Limb (tissue), 2 donors: ENCODE results near the gene FAM219A.
A peak's percentile ranks its signal among the peaks of the same experiment; 100 is the strongest.
"Not testable (repeated sequence)": the region's sequence is repeated elsewhere in the genome, so short reads cannot be mapped to it uniquely, and the experiment has no call there.

Experiments used
- DNase-seq, 2 donors: peaks; one replicate each; pipeline ENCODE4 v3.0.0-alpha.2; 2016; ENCODE audit errors: extremely low spot score in 2 of 2

FAM219A gene

DNA sequence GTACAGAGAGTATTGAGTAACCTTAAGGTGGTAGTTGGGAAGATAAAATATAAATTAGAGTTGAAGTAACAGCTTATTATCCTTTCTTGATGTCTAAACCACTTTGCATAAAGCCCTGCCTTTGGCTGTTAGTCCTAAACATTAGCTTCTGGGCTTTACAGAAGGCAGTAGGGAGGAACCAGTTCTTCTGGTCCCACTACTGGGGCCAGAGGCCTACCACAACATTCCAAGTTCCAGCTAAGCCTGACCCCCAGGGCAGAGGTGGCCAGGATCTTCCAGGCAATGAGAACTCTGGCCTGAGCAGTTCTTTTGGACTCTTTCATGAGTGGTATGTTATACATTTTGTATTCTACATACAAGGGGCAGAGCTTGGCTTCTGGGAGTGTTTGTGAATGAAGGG, 26.3 kb upstream of the FAM219A start:
- no peak for DNase-seq

DNA sequence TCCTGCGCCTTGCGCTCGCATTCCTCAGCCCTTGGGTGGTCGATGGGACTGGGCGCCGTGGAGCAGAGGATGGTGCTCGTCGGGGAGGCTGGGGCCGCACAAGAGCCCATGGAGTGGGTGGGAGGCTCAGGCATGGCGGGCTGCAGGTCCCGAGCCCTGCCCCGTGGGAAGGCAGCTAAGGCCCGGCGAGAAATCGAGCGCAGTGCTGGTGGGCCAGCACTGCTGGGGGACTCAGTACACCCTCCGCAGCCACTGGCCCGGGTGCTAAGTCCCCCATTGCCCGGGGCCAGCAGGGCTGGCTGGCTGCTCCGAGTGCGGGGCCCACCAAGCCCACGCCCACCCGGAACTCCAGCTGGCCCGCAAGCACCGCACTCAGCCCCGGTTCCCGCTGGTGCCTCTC, 24.4 kb upstream of the FAM219A start:
- not testable (repeated sequence) for DNase-seq

DNA sequence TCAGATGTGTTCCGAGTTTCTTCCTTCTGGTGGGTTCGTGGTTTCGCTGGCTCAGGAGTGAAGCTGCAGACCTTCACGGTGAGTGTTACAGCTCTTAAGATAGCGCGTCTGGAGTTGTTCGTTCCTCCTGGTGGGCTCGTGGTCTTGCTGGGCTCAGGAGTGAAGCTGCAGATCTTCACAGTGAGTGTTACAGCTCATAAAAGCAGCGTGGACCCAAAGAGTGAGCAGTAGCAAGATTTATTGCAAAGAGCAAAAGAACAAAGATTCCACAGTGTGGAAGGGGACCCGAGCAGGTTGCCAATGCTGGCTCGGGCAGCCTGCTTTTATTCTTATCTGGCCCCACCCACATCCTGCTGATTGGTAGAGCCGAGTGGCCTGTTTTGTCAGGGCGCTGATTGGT, 23.2 kb upstream of the FAM219A start:
- DNase-seq, result not testable (repeated sequence)

DNA sequence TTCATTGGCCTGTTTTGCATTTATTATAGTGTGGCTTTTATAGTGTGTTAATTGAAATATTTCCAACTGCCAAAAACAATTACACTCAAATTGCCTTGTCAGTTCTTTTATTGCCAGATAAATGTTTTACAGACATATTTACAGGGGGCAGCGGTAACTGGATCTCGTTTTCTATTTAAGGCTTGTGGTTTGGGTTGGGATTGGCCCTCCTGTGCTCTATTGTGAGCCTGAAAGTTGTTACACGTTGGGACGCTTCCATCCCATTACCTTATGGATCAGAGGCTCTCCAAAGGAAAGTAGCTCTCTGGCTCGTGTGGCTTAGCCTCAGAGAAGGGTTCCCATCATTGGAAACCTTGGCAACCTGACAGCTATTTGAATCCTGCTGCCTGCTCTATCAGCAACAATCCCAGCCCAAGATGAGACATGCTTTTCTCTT, 21.1 kb upstream of the FAM219A start:
- no peak for DNase-seq

DNA sequence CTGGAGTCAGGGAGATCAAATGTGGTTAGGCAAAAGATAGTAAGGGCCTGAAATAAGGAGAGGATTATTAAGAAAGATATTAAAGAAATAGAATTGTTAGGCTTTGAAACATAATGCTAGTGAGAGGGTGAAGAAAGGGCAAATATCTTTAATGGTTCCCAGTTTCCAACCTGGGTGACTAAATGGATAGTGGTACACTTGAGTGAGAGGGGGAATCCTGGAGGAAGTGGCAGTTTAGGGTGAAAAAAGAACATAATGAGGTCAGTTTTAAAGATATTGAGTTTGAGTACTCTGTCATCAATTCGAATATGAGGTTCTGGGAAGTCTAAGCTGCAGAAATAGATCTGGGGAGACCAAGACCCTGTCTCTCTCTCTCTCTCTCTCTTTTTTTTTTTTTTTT, 19.2 kb upstream of the FAM219A start:
- DNase-seq, result no peak

DNA sequence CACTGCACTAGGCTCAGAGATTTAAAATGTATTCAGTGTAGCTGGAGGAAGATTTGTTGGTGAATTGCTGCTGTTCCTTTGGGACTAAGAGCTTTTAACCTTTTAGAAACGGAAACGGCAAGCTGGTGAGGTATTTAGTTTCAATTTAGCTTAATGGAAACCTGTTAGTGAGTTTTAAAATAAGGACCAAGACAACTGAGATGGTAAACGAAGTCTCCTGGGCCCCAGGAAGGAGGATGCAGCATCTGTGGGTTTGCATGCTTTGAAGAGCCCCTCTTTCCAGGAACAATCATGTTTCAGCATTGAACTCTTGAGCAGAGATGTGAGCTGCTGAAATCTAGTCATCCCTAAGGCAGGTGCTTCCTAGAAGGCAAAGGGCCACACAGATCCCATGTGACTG, 16.7 kb upstream of the FAM219A start:
- no peak for DNase-seq

DNA sequence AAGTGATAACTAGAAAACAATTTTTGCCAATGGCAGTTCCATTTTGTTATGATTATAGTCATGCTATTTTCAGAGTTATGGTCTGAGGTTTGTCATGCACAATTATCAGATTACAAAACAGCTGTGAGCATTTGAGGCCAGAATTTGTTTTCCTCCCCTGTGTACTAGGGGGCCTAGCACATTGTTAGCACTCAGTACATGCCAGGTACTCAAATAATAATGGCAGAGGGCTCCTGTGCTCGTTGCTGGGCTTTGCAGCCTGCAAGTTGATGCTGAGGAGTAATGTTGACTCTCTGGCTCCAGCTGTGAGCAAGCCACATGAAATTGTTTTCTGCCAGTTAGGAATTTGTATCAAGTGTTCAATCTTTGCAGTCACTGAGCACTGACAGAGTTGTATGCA, 7.1 kb upstream of the FAM219A start:
- DNase-seq, result no peak

DNA sequence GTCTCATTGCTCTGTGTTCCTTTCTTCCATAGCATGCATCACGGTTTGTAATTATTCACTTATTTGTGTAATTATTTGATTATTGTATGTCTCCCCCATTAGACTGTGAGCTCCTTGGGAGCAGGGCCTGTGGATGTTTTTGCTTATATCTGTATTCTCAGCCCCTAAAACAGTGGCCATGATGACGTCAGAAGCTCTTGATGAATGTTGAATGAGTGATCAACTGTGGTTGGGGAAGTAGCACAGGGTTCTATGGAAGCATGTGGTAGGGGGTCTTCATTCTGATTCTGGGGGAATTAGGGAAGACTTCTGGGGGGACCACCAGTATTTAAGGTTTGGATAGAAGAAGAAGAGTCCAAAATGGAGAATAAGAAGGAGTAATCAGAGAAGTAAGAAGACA, 6.2 kb upstream of the FAM219A start:
- no peak for DNase-seq

DNA sequence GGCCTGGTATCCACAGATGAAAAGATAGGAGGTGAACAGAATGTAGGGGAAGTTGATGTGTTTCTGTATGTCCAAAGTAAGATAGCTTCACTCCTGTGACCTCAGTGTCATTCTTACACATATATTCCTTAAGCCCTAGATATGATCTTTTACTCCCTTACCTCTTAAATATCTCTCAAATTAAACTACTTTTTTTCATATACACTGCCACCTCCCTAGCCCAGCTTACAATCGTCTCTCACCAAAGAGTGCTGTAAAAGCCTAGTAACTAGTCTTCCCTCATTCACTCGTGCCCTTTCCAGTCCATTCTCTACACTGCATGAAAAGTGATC, 5.5 kb upstream of the FAM219A start:
- DNase-seq, result no peak

DNA sequence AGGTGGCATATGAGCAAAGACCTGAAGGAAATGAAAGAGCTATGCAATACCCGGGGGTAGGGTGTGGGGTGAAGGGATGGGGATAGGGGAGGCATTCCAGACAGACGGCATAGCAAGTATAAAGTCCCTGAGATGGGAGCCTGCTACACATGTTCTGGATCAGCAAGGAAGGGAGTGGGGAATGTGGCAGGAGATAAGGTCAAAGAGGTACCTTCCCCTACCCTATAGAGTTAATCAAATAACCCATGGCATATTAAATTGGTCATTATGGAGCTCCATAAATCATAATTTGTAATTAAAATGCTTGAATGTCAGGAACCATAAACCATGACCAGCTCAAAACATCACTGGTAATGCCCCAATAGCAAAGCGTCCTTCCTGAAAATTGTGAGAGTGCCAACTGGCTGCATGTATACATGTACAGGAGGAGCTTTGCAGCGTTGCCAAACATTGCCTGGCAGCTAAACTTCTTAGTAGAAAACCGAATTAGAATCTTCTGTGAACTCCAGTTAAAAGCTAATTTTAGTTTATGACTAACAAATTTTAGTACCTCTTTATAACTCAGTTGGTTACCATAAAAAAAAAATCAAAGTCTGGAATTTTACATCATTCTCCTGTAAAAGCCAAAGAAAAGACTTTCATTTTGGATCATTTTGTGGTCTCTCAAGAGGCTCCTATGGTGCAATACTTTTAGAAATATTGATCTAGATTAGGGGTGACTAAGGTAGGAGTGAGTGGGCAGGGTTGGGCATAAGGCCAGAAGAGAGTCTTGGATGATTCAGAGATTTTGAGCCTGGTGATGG, 4.9 kb upstream of the FAM219A start:
- DNase-seq, result no peak

DNA sequence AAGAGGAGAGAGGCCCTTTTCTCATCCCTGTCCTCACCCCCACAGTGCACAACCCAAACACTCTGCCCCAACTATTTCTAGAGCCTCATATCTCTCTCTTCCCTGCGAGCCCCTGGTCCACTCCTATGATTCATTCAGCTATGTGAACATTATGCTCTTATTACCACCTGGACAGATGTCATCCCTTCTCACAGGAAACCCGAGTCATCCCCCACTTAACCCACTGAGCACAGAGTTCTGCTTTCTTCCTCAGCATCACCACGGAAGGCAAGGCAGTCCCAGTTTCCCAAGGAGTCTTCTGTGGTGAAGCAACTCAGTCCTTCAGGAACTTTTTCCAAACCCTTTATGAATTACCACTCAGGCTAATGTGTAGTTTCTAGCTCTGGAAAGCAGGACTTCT, 1.6 kb upstream of the FAM219A start:
- no peak for DNase-seq

DNA sequence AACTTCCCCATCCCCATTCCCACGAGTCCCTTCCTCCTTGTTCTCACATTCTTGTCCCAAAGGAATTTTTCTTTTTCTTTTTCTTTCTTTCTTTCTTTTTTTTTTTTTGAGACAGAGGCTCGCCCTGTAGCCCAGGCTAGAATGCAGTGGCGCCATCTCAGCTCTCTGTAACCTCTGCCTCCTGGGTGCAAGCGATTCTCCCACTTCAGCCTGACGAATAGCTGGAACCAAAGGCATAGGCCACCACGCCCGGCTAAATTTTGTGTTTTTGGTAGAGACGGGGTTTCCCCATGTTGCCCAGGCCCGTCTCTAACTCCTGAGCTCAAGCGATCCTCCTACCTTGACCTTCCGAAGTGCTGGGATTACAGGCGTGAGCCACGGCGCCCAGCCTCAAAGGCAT, 986 bp upstream of the FAM219A start:
- DNase-seq, result no peak

DNA sequence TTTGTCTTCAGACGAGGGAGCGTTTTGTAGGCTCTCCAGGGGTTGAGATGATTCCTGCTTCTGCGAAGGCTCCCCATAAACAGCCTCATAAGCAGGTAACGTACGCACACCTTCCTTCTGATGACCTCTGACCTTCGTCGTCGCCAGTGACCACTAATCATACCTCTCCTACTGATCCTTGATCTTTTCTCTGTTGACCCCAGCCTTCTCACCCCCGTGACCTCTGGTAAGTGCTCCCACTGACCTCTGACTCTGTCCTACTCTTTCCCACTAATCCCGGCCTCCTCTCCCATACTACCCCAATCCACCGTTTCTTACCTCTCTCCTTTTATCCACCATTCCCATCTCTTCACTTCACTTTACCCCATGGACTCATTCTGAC, 580 bp upstream of the FAM219A start:
- no peak for DNase-seq

DNA sequence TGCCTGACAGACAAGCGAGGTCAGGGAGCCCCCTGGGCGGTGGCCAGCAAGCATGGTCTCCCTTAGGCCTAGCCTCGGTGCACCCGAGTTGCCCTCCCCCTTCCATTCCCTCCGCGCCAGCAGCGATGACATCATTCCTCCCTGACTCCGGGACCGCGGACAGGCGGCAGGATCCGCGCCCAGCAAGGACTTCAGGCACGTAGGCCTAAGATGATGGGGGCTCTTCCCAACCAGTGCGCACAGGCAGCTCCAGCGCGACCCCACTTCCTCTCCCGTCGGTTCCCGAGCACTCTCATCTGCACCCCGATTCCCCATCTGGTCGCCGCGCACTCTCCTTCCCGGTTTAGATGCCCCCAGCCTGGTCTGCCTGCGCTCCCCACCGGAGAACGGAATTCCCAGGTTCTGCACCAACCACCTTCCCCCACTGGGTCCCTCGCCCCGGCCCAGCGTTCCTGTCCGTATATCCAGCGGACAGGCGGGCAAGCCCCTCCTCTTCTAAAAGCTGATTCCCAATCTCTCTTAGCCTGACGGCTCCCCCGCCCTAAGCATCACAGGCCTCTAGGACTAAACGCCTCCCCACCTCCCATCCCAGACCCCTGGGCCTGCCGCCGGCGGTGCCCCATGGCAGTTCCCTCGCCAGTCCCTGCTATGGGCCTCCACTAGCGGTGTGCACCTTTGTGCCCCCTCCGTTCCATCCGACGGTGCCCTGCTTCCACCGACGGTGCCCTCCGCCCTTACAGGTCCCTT, 931 bp downstream of the FAM219A start:
- peak in 1 of 2 donors; percentile 70 for DNase-seq

DNA sequence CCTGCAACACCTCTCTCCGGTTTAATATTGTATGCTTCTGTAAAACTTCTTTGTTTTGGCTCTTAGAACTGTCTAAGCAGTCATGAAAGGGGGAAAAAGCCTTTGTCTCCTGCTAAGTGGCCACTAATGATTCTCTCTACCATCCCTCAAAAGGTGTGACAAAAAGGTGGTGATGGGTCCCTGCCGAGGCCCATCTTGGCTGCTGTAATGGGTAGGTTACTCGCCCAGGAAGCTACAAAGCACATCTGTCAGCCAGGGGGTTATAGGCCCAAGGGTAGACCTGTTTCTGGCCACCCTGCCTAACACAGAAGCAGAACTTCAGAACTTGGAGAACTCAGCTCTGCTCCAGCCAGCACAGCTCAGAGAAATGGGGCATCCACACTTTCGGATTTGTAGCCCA, 1.6 kb downstream of the FAM219A start:
- DNase-seq, result no peak

DNA sequence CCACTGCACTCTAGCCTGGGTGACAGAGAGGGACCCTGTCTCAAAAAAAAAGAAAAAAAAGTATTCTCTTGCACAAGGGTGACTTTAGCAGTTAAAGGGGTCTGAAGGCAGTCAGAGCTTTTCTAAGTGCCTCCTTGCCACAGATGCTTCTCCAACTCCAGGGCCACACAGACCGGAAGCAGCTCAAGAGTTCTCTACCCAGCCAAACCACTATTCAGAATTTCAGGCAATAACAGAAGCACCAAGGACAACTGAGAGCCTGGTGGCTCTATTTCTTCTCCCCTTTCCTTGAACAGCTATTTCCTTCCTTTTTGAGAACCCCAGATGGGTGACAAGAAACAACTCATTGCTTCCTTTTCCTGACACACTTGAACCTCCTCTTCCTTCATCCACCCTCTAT, 2.2 kb downstream of the FAM219A start:
- no peak for DNase-seq

DNA sequence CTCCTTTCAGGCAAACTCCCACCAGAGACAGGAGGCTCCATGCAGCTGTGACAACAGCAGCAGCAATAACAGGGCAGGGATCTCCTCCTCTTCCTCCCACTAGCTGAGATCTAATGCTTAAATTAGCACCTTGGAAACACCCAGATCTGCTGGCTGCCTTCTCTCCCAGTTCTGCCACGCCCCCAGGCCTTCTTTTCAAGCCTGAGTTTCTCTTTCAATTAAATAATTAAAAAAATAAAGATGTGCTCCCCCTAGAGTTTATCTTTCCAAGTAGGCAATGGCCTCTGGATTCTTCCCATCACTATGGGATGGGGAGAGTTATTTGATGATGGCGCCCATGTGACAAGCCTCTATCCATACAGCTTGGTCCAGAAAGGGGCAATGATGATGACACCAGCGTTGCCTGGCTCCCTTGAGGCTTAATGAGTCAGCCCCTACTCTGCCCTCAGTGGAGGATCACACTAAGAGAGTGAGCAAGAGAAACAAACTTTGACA, 3.8 kb downstream of the FAM219A start:
- DNase-seq, result no peak

DNA sequence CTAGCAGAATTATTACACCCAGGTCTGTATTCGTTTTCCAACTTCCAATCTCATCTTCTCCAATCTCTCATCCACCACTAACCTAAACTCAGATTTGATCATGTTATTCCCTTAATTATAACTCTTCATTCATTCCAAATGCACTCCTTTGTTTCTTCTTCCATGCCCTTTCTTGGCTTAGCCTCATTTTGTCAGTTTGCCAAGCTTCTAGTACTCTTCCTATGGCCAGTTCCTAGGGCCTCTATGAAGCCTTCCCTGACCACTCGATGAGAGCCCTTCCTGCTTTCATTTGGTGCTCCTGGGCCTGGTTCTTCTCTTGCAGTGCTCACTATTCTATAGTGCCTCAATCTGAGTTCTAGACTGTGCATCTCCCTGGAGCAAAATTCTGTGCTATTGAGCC, 5.8 kb downstream of the FAM219A start:
- no peak for DNase-seq

DNA sequence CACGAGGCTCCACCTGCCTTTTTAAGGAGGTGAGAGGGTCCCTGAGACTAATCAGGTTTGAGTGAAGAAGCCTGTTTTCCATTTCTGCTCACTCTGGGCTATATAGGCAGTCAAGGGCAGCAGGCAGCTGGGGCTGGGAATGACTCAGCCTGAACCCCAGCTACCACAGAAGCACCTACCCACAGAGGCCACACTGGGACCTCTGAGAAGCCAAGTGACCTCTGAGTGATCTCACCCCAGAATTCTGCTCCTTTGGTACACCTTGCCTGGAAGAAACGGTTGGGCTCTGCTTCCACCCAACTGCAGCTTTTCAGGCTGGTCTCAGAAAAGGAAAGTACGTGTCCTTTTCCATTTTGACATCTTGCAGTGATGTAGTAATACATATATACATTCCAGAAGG, 6.8 kb downstream of the FAM219A start:
- no peak for DNase-seq

DNA sequence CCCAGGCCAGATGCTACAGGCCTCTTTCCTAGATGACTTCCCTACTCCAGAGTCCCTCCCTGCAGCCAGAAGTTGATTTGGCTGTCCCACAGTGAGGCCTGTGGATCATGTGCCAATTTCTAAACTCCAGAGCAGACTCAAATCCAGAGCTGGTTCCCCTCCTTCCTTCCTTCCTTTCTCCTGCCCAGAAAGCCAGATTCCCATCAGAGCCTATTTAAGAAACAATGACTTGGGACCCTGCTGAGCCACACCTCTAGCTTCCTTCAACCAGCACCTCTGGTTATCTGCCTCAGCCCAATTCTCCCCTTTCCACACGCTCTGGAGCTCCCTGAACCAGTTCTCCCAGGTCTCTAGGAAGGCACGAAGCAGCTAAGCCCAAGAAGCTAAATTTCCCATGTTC, 7.2 kb downstream of the FAM219A start:
- DNase-seq, result no peak

DNA sequence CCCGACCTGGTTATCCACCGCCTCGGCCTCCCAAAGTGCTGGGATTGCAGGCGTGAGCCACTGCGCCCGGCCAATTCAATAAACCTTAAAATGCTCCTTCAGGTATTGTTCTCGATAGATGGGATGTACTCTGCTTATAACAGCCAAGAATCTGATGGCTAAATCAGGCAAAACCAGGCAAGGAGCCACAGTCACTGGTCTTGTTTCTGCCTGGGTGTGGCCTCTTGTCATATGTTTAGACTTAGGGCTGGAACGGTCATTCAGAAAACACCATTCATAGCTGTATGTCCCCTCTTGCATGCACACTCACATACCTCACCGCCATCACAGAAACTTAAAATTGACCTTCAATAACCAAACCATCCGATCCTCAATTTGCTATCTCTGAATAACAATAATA, 7.7 kb downstream of the FAM219A start:
- DNase-seq, result no peak

DNA sequence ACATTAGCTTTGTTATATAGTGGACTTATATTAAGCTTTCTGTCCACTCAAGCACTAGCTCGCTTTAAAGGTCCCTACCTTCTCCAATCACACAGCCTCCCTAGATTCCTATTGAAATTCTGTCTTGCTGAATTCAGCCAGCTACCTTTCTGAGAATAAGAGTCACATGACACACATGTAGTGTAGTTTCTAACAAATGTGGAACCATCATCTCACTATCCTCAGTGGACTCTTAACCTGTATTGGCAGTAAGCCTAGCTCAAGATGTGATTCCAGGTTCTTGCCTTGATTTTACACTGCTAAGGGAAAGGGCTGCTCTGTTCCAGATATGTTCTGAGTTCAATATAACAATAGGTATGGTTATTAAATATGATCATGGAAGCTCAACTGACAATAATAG, 11.4 kb downstream of the FAM219A start:
- DNase-seq, result no peak

DNA sequence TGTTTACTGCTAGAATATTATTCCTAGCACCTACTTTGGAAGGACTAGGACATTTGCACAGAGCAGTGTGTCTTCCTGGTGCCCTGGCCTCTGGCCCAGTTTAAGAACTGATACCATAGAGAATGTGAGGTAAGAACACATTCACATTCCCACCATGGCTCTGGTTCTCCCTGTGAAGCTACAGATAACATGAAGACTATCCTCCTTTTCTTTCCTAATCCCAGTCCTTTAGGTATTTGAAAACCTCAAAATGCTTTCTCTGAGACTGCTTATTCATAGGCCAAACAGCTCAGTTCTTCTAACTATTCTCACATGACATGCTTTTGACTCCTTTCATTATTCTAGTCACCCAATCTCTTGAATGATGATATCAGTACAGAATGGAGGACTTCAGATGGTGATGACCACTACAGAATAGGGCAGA, 11.9 kb downstream of the FAM219A start:
- DNase-seq, result no peak
